ENCODE measurements around the gene SOS1. TPM values are rescaled to one million over a fixed set of nuclear protein-coding genes. Genes with fewer than 3 reads are reported as not detected.

Gene SOS1
- polyA plus RNA-seq, 1 of the 3 experiments (the other 2 are of a cell fraction): 12.8 TPM

DNA sequence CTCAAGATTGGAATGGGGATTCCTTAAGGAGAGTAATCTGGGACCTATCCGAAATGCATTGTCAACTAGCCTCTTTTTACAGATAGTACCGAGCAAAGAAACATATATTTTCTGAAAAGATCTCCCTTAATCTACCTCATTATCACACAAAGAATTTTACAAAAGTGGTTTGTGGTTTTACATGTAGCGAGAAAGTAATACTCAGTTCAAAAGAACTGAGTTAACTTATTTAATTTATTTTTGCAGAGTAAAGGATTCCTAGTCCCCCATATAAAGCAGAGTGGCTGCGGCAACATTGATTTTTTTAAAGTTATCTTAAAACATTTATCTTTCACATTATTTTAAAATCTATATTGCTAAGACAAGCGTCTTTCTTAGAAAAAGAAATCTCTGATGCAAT lies 15.9 kb upstream of the SOS1 start:
- TF ChIP-seq TCF12 (IDR thresholded peaks at IDR 0.05): no peak
- no peak for TF ChIP-seq RCOR1 (IDR thresholded peaks at IDR 0.05; ENCODE audit: low read length)
- no peak for TF ChIP-seq TEAD4 (IDR thresholded peaks at IDR 0.05; ENCODE audit: borderline replicate concordance, insufficient read depth)
- no peaks in the 10 kb centered on the region for H3K9me3 ChIP-seq
- no peaks in the 10 kb centered on the region for H3K27me3 ChIP-seq (ENCODE audit: insufficient read depth)
- peaks cover 8 to 9% of the 10 kb centered on the region in 2 experiments; a peak in 3 of 4 replicates for H3K4me1 ChIP-seq (ENCODE audit: control insufficient read depth in 1 of 2, insufficient read depth in 2 of 2, low read depth in 1 of 2, low read length in 1 of 2)
- H3K9ac ChIP-seq: no peak overlapping the region
- no peak overlapping the region for H3K4me2 ChIP-seq
- no peak overlapping the region for H3K4me3 ChIP-seq (ENCODE audit: low read depth in 2 of 2, low read length in 1 of 2)
- H3K36me3 ChIP-seq (replicated peaks in 1 of 2; ENCODE audit: control insufficient read depth in 1 of 2, insufficient read depth in 2 of 2, low read length in 1 of 2): no peaks in the 10 kb centered on the region
- H3K79me2 ChIP-seq (ENCODE audit: insufficient read depth): no peaks in the 10 kb centered on the region
- H3K9me2 ChIP-seq: no peaks in the 10 kb centered on the region
- no peak for DNase-seq
- CTCF ChIA-PET: interaction anchor here (0.6 to 1.5 kb wide), 5 partner anchors 8 to 91 kb away, joined by 3 to 5 read pairs (median 3); no protein-coding TSS in a partner anchor
- no peak overlapping the region for H3K27ac ChIP-seq (ENCODE audit: low read depth in 2 of 2, low read length in 1 of 2)
- POLR2A ChIA-PET: no interaction called here
- no peaks in the 10 kb centered on the region for H4K20me1 ChIP-seq (ENCODE audit: insufficient read depth)
- WGBS (ENCODE audit: low lambda C conversion rate): 93% methylated on average over 5 of the region's 5 CpGs
- no peaks in the 10 kb centered on the region for H3F3A ChIP-seq (replicated peaks; ENCODE audit: insufficient read depth)
- no peak overlapping the region for H2AFZ ChIP-seq (ENCODE audit: low read depth)

- no peaks in the 10 kb centered on the region for H3K79me2 ChIP-seq (ENCODE audit: insufficient read depth)
- no peak overlapping the region for H3K27ac ChIP-seq (ENCODE audit: low read depth in 2 of 2, low read length in 1 of 2)
- no peak overlapping the region for H3K4me2 ChIP-seq
- H3K4me3 ChIP-seq (ENCODE audit: low read depth in 2 of 2, low read length in 1 of 2): no peak overlapping the region
- H3F3A ChIP-seq (replicated peaks; ENCODE audit: insufficient read depth): no peaks in the 10 kb centered on the region
- no peak for DNase-seq
- no peak for TF ChIP-seq RAD21 (IDR thresholded peaks at IDR 0.05; ENCODE audit: low read length)
- no peak for TF ChIP-seq TAF1 (IDR thresholded peaks at IDR 0.05; ENCODE audit: borderline replicate concordance, low read depth, low read length)
- TF ChIP-seq SMC3 (IDR thresholded peaks at IDR 0.05; ENCODE audit: low read depth, low read length): no peak
- TF ChIP-seq, protein P1, sequence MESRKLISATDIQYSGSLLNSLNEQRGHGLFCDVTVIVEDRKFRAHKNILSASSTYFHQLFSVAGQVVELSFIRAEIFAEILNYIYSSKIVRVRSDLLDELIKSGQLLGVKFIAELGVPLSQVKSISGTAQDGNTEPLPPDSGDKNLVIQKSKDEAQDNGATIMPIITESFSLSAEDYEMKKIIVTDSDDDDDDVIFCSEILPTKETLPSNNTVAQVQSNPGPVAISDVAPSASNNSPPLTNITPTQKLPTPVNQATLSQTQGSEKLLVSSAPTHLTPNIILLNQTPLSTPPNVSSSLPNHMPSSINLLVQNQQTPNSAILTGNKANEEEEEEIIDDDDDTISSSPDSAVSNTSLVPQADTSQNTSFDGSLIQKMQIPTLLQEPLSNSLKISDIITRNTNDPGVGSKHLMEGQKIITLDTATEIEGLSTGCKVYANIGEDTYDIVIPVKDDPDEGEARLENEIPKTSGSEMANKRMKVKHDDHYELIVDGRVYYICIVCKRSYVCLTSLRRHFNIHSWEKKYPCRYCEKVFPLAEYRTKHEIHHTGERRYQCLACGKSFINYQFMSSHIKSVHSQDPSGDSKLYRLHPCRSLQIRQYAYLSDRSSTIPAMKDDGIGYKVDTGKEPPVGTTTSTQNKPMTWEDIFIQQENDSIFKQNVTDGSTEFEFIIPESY (IDR thresholded peaks at IDR 0.05; ENCODE audit: borderline replicate concordance, low read depth): no peak
- no peaks in the 10 kb centered on the region for H3K27me3 ChIP-seq (ENCODE audit: insufficient read depth)
- 72% methylated on average over 5 of the region's 5 CpGs for WGBS (ENCODE audit: low lambda C conversion rate)
- ChIA-PET POLR2A (no interaction called here), CTCF (interaction anchor here (0.8 to 4.0 kb wide), 2 partner anchors 11 to 94 kb away, joined by 3 to 14 read pairs; no protein-coding TSS in a partner anchor)
- H3K36me3 ChIP-seq (replicated peaks in 1 of 2; ENCODE audit: control insufficient read depth in 1 of 2, insufficient read depth in 2 of 2, low read length in 1 of 2): no peaks in the 10 kb centered on the region
- peaks cover 4% of the 10 kb centered on the region in 2 experiments; a peak in 2 of 4 replicates for H3K4me1 ChIP-seq (ENCODE audit: control insufficient read depth in 1 of 2, insufficient read depth in 2 of 2, low read depth in 1 of 2, low read length in 1 of 2)
- H4K20me1 ChIP-seq (ENCODE audit: insufficient read depth): no peaks in the 10 kb centered on the region
- H3K9me2 ChIP-seq: no peaks in the 10 kb centered on the region
- H3K9ac ChIP-seq: no peak overlapping the region
- no peak overlapping the region for H2AFZ ChIP-seq (ENCODE audit: low read depth)
- H3K9me3 ChIP-seq: no peaks in the 10 kb centered on the region
These were observed 14.9 kb upstream of the SOS1 start for GRCh38 chr2:39135690-39136259.

DNA sequence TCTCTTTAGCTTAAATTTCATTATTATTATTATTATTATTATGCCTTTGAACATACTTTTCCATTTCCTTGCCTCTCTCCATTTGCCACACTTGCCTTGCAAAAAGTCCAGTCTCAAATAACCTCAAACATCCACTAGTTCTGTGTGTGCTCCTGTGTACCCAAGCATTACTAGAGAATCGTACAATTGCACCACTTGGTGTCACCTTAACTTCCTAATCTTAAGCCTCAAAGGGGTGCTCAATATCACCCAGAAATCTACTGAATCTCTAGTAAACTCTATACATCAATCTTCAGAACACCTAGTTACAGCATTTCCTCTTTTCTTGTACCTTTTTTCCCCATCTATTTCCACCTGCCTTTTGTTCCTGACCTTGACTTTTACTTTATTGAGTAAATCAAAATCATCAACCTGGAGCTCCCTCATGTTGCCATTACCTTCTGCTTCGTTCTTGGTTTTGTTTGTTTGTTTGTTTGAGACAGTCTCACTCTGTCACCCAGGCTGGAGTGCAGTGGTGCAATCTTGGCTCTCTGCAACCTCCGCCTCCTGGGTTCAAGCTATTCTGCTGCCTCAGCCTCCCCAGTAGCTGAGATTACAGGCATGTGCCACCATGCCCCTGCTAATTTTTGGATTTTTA lies 12.5 kb upstream of the SOS1 start:
- no peak overlapping the region for H3K9ac ChIP-seq
- no peaks in the 10 kb centered on the region for H3K9me2 ChIP-seq
- DNase-seq: no peak
- H3K36me3 ChIP-seq (replicated peaks in 1 of 2; ENCODE audit: control insufficient read depth in 1 of 2, insufficient read depth in 2 of 2, low read length in 1 of 2): no peaks in the 10 kb centered on the region
- no peaks in the 10 kb centered on the region for H3K9me3 ChIP-seq
- H2AFZ ChIP-seq (ENCODE audit: low read depth): no peak overlapping the region
- H3K79me2 ChIP-seq (ENCODE audit: insufficient read depth): no peaks in the 10 kb centered on the region
- peaks cover 0 to 1% of the 10 kb centered on the region in 2 experiments; a peak in 1 of 4 replicates for H3K4me1 ChIP-seq (ENCODE audit: control insufficient read depth in 1 of 2, insufficient read depth in 2 of 2, low read depth in 1 of 2, low read length in 1 of 2)
- H3F3A ChIP-seq (replicated peaks; ENCODE audit: insufficient read depth): no peaks in the 10 kb centered on the region
- 80% methylated on average over 3 of the region's 3 CpGs for WGBS (ENCODE audit: low lambda C conversion rate)
- H3K27me3 ChIP-seq (ENCODE audit: insufficient read depth): no peaks in the 10 kb centered on the region
- H3K27ac ChIP-seq (ENCODE audit: low read depth in 2 of 2, low read length in 1 of 2): no peak overlapping the region
- POLR2A ChIA-PET: interaction anchor here (0.6 kb wide), 1 partner anchor 244 kb away, joined by 3 read pairs; no protein-coding TSS in a partner anchor
- no peak overlapping the region for H3K4me2 ChIP-seq
- CTCF ChIA-PET: interaction anchor here (0.6 to 4.0 kb wide), 6 partner anchors 9 to 73 kb away, joined by 3 to 14 read pairs (median 4); partner anchors contain the start of gene SOS1
- H3K4me3 ChIP-seq (ENCODE audit: low read depth in 2 of 2, low read length in 1 of 2): no peak overlapping the region
- no peaks in the 10 kb centered on the region for H4K20me1 ChIP-seq (ENCODE audit: insufficient read depth)
- TF ChIP-seq GABPA (IDR thresholded peaks at IDR 0.05; ENCODE audit: low read depth) (no peak), RFX5 (IDR thresholded peaks at IDR 0.05; ENCODE audit: low read length) (no peak), GATA2 (CRISPR knock-in tag; IDR thresholded peaks at IDR 0.05) (no peak), NFIC (IDR thresholded peaks at IDR 0.05; ENCODE audit: borderline replicate concordance) (no peak), SIN3A (IDR thresholded peaks at IDR 0.05; ENCODE audit: borderline replicate concordance, low read depth, low read length) (no peak), EP300 (IDR thresholded peaks at IDR 0.05; ENCODE audit: borderline replicate concordance in 1 of 2, low read depth in 1 of 2, low read length in 1 of 2) (no peak)
- TF ChIP-seq, protein P2, sequence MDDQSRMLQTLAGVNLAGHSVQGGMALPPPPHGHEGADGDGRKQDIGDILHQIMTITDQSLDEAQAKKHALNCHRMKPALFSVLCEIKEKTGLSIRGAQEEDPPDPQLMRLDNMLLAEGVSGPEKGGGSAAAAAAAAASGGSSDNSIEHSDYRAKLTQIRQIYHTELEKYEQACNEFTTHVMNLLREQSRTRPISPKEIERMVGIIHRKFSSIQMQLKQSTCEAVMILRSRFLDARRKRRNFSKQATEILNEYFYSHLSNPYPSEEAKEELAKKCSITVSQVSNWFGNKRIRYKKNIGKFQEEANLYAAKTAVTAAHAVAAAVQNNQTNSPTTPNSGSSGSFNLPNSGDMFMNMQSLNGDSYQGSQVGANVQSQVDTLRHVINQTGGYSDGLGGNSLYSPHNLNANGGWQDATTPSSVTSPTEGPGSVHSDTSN (IDR thresholded peaks at IDR 0.05): no peak
- TF ChIP-seq, protein P3, sequence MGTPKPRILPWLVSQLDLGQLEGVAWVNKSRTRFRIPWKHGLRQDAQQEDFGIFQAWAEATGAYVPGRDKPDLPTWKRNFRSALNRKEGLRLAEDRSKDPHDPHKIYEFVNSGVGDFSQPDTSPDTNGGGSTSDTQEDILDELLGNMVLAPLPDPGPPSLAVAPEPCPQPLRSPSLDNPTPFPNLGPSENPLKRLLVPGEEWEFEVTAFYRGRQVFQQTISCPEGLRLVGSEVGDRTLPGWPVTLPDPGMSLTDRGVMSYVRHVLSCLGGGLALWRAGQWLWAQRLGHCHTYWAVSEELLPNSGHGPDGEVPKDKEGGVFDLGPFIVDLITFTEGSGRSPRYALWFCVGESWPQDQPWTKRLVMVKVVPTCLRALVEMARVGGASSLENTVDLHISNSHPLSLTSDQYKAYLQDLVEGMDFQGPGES (IDR thresholded peaks at IDR 0.05; ENCODE audit: low read depth, low read length): no peak
- TF ChIP-seq, protein P4, sequence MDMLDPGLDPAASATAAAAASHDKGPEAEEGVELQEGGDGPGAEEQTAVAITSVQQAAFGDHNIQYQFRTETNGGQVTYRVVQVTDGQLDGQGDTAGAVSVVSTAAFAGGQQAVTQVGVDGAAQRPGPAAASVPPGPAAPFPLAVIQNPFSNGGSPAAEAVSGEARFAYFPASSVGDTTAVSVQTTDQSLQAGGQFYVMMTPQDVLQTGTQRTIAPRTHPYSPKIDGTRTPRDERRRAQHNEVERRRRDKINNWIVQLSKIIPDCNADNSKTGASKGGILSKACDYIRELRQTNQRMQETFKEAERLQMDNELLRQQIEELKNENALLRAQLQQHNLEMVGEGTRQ (IDR thresholded peaks at IDR 0.05; ENCODE audit: borderline replicate concordance, low read depth, low read length): no peak
